Caco-2 (cell line): ENCODE measurements around the gene KNCN. TPM values are rescaled to one million over a fixed set of nuclear protein-coding genes. Genes with fewer than 3 reads are reported as not detected.
A peak's percentile ranks its signal among the peaks of the same experiment; 100 is the strongest.

Source experiments
- BruUV-seq: library from RNA; stranded (reverse); fragments of 400-500 nt; replicated peaks from 2 replicates; lab custom pipeline; 2021; lab: Mats Ljungman, UMichigan
- CTCF ChIA-PET: fragments of 300-600 bp; sonication (Branson Sonifier 250); formaldehyde crosslinking; loops from one replicate; lab custom pipeline; 2022; ENCODE audit warnings: antibody characterized with exemption; lab: Charles Lee
- POLR2A ChIA-PET: fragments of 300-600 bp; sonication (Branson Sonifier 250); formaldehyde crosslinking; loops from one replicate; lab custom pipeline; 2022; ENCODE audit warnings: antibody characterized with exemption; lab: Charles Lee
- DNase-seq, 2 experiments: peaks; one replicate each; pipeline versions ENCODE4 v3.0.0 to v3.0.0-alpha.2; 2020 to 2022
- H3K27me3 ChIP-seq: replicated peaks from 2 replicates; pipeline ENCODE4 v1.6.0; 2011; ENCODE audit warnings: low read length; ENCODE audit not compliant: control insufficient read depth, insufficient read depth
- H3K36me3 ChIP-seq: 2 replicates; pipeline ENCODE4 v1.5.1; 2011; ENCODE audit warnings: low read length; ENCODE audit not compliant: control insufficient read depth, insufficient read depth
- H3K4me1 ChIP-seq: fragments of 250-450 bp; sonication (Bioruptor Pico); 2 replicates; pipeline ENCODE4 v1.5.1; 2020; ENCODE audit warnings: mild to moderate bottlenecking
- H3K4me3 ChIP-seq: 2 replicates; pipeline ENCODE4 v1.5.1; 2011; ENCODE audit warnings: low read depth, mild to moderate bottlenecking, control low read depth, low read length
- H3K9me3 ChIP-seq: fragments of 250-450 bp; sonication (Bioruptor Pico); 2 replicates; pipeline ENCODE4 v1.5.1; 2020; ENCODE audit warnings: mild to moderate bottlenecking, moderate library complexity
- H3K27ac Mint-ChIP-seq: one replicate; pipeline ENCODE4 v1.8.0; 2022; ENCODE audit warnings: mixed read lengths; ENCODE audit not compliant: unreplicated experiment
- H3K27me3 Mint-ChIP-seq: one replicate; pipeline ENCODE4 v1.8.0; 2022; ENCODE audit warnings: mixed read lengths; ENCODE audit not compliant: insufficient read depth, unreplicated experiment
- H3K36me3 Mint-ChIP-seq: one replicate; pipeline ENCODE4 v1.8.0; 2022; ENCODE audit warnings: mild to moderate bottlenecking, mixed read lengths; ENCODE audit not compliant: insufficient read depth, unreplicated experiment
- H3K4me1 Mint-ChIP-seq: one replicate; pipeline ENCODE4 v1.8.0; 2022; ENCODE audit warnings: low read depth, mixed read lengths; ENCODE audit not compliant: unreplicated experiment
- H3K4me3 Mint-ChIP-seq: one replicate; pipeline ENCODE4 v1.8.0; 2022; ENCODE audit warnings: mild to moderate bottlenecking, moderate library complexity, mixed read lengths; ENCODE audit not compliant: unreplicated experiment
- H3K9me3 Mint-ChIP-seq: one replicate; pipeline ENCODE4 v1.8.0; 2022; ENCODE audit warnings: mixed read lengths; ENCODE audit not compliant: unreplicated experiment
- CTCF ChIP-seq, 2 experiments: fragments of 200-600 bp in 1 of 2; IDR thresholded peaks; 1 replicate in 1 of 2; 2 replicates in 1 of 2; pipeline versions ENCODE4 v1.5.1 to v1.8.0; 2011 to 2022; ENCODE audit warnings: antibody characterized with exemption in 1 of 2, control low read depth in 1 of 2, inconsistent platforms in 1 of 2, low read depth in 1 of 2, low read length in 1 of 2, mild to moderate bottlenecking in 1 of 2, moderate library complexity in 1 of 2; ENCODE audit not compliant: insufficient read depth in 1 of 2, severe bottlenecking in 1 of 2, unreplicated experiment in 1 of 2
- intact Hi-C: fragments of 100-400 bp; cut with micrococcal nuclease; formaldehyde crosslinking; loops from one replicate; pipeline ENCODE4 v1.10.0; 2022; ENCODE audit not compliant: unreplicated experiment
- total RNA-seq: library from RNA; stranded (reverse); gene quantifications from 2 replicates; pipeline ENCODE4 v1.2.3, GENCODE V29; 2022

KNCN gene
- total RNA-seq, 1 experiment from 2014 or later: not detected

- intact Hi-C loops: no loop called here
- H3K27me3 Mint-ChIP-seq: peaks cover 3% of the 10 kb centered on the region
- DNase-seq: no peak
Measured at GRCh38 chr1:46550751-46551231, 656 bp downstream of the KNCN start.

GRCh38 chr1:46549697-46550681, 1.5 kb downstream of the KNCN start:
- no peaks in the 10 kb centered on the region for H3K4me1 ChIP-seq
- POLR2A ChIA-PET: no interaction called here
- no peaks in the 10 kb centered on the region for H3K4me1 Mint-ChIP-seq
- peaks cover 3% of the 10 kb centered on the region for H3K27me3 Mint-ChIP-seq
- TF ChIP-seq CTCF (IDR thresholded peaks at IDR 0.05; ENCODE audit: insufficient read depth in 1 of 2, low read depth in 1 of 2, low read length in 1 of 2, severe bottlenecking in 1 of 2, unreplicated experiment in 1 of 2): no peak
- H3K9me3 ChIP-seq: no peaks in the 10 kb centered on the region
- intact Hi-C loops: no loop called here
- no peaks in the 10 kb centered on the region for H3K9me3 Mint-ChIP-seq
- no peak overlapping the region for H3K4me3 ChIP-seq
- peak in 1 of 2 experiments; percentile 24 for DNase-seq
- CTCF ChIA-PET: interaction anchor here (0.6 kb wide), 1 partner anchor 143 kb away, joined by 3 read pairs; no protein-coding TSS in a partner anchor
- H3K27ac Mint-ChIP-seq: peak overlapping the region; percentile 30
- BruUV-seq: no TSS peak
- no peaks in the 10 kb centered on the region for H3K36me3 ChIP-seq
- H3K4me3 Mint-ChIP-seq: no peak overlapping the region
- H3K36me3 Mint-ChIP-seq: no peaks in the 10 kb centered on the region
- H3K27me3 ChIP-seq: no peaks in the 10 kb centered on the region

More at GRCh38 chr1:46550751-46551231, 656 bp downstream of the KNCN start:
- Histone ChIP-seq H3K4me1 (no peaks in the 10 kb centered on the region), H3K9me3 (no peaks in the 10 kb centered on the region), H3K27me3 (no peaks in the 10 kb centered on the region), H3K36me3 (no peaks in the 10 kb centered on the region), H3K4me3 (no peak overlapping the region)
- no peak for TF ChIP-seq CTCF (IDR thresholded peaks at IDR 0.05; ENCODE audit: insufficient read depth in 1 of 2, low read depth in 1 of 2, low read length in 1 of 2, severe bottlenecking in 1 of 2, unreplicated experiment in 1 of 2)
- no peak overlapping the region for H3K27ac Mint-ChIP-seq
- H3K4me1 Mint-ChIP-seq: no peaks in the 10 kb centered on the region
- CTCF ChIA-PET: no interaction called here
- BruUV-seq: no TSS peak
- H3K4me3 Mint-ChIP-seq: no peak overlapping the region
- no peaks in the 10 kb centered on the region for H3K9me3 Mint-ChIP-seq
- H3K36me3 Mint-ChIP-seq: no peaks in the 10 kb centered on the region
- POLR2A ChIA-PET: no interaction called here

- intact Hi-C loops: no loop called here
- Histone ChIP-seq H3K4me1 (no peaks in the 10 kb centered on the region), H3K4me3 (no peak overlapping the region), H3K36me3 (no peaks in the 10 kb centered on the region), H3K9me3 (no peaks in the 10 kb centered on the region), H3K27me3 (no peaks in the 10 kb centered on the region)
- Mint-ChIP-seq H3K4me3 (no peak overlapping the region), H3K9me3 (no peaks in the 10 kb centered on the region), H3K27ac (no peak overlapping the region), H3K27me3 (peaks cover 6% of the 10 kb centered on the region), H3K36me3 (no peaks in the 10 kb centered on the region), H3K4me1 (no peaks in the 10 kb centered on the region)
- DNase-seq: peak in 1 of 2 experiments; percentile 27
- BruUV-seq: no TSS peak
- ChIA-PET POLR2A (no interaction called here), CTCF (interaction anchor here (1.0 to 1.3 kb wide), 2 partner anchors 13 to 32 kb away, joined by 3 to 5 read pairs; a partner anchor contains a TSS)
- TF ChIP-seq CTCF (IDR thresholded peaks at IDR 0.05; ENCODE audit: insufficient read depth in 1 of 2, low read depth in 1 of 2, low read length in 1 of 2, severe bottlenecking in 1 of 2, unreplicated experiment in 1 of 2): peak; percentile 9 to 27
Measured at GRCh38 chr1:46547481-46548383, 3.7 kb downstream of the KNCN start.
